ENCODE data around the gene ZNF292.

- TF ChIP-seq POLR2A (IDR thresholded peaks at IDR 0.05; ENCODE audit: low read length), result no peak
- no peak for TF ChIP-seq GATA1 (IDR thresholded peaks at IDR 0.05; ENCODE audit: low read depth, low read length)
Measured at GRCh38 chr6:87297119-87297518, 141.8 kb downstream of the ZNF292 start.

Measured in erythroblast (primary cell).